ENCODE data around the gene IL12RB2. TPM values are rescaled to one million over a fixed set of nuclear protein-coding genes. Genes with fewer than 3 reads are reported as not detected.

Gene IL12RB2
- total and polyA plus RNA-seq, 7 experiments from 2014 or later, result 0.38 to 78.1 (median 0.88) TPM

- intact Hi-C loops (cut with micrococcal nuclease), result no loop called here
- no peaks in the 10 kb centered on the region for H3K27me3 Mint-ChIP-seq
- Histone ChIP-seq H3K9me3 (ENCODE audit: control insufficient read depth in 2 of 3, low read length in 3 of 3) (no peaks in the 10 kb centered on the region), H3K27ac (ENCODE audit: low read depth, low read length) (no peak overlapping the region), H3K36me3 (ENCODE audit: control insufficient read depth in 2 of 3, insufficient read depth in 3 of 3, low read length in 3 of 3) (no peaks in the 10 kb centered on the region), H3K4me3 (ENCODE audit: low read length) (no peak overlapping the region), H3K27me3 (ENCODE audit: control insufficient read depth in 2 of 2, insufficient read depth in 2 of 2, low read length in 2 of 2) (no peaks in the 10 kb centered on the region), H3K4me1 (ENCODE audit: control insufficient read depth in 2 of 2, insufficient read depth in 2 of 2, low read length in 2 of 2) (no peaks in the 10 kb centered on the region)
- DNase-seq, result no peak
- peaks cover 0 to 47% (median 0%) of the 10 kb centered on the region in 5 donors for H3K36me3 Mint-ChIP-seq
- H3K4me3 Mint-ChIP-seq, result no peak overlapping the region
- no peak for ATAC-seq
- peaks cover 0 to 49% (median 0%) of the 10 kb centered on the region in 7 donors for H3K4me1 Mint-ChIP-seq
- H3K27ac Mint-ChIP-seq, result no peak overlapping the region
- POLR2A ChIA-PET, result interaction anchor here (0.8 kb wide), 1 partner anchor 16 kb away, joined by 4 read pairs; no protein-coding TSS in a partner anchor
- no peaks in the 10 kb centered on the region for H3K9me3 Mint-ChIP-seq
- CTCF ChIA-PET, result no interaction called here
Measured at GRCh38 chr1:67316918-67317317, 9.2 kb downstream of the IL12RB2 start.

GRCh38 chr1:67317803-67318202, 10.1 kb downstream of the IL12RB2 start:
- Mint-ChIP-seq H3K27me3 (no peaks in the 10 kb centered on the region), H3K36me3 (peaks cover 0 to 50% (median 0%) of the 10 kb centered on the region in 5 donors), H3K4me1 (peaks cover 0 to 49% (median 0%) of the 10 kb centered on the region in 7 donors), H3K9me3 (no peaks in the 10 kb centered on the region), H3K27ac (no peak overlapping the region), H3K4me3 (no peak overlapping the region)
- Histone ChIP-seq H3K9me3 (ENCODE audit: control insufficient read depth in 2 of 3, low read length in 3 of 3) (no peaks in the 10 kb centered on the region), H3K27ac (ENCODE audit: low read depth, low read length) (no peak overlapping the region), H3K4me1 (ENCODE audit: control insufficient read depth in 2 of 2, insufficient read depth in 2 of 2, low read length in 2 of 2) (no peaks in the 10 kb centered on the region), H3K4me3 (ENCODE audit: low read length) (no peak overlapping the region), H3K27me3 (ENCODE audit: control insufficient read depth in 2 of 2, insufficient read depth in 2 of 2, low read length in 2 of 2) (no peaks in the 10 kb centered on the region), H3K36me3 (ENCODE audit: control insufficient read depth in 2 of 3, insufficient read depth in 3 of 3, low read length in 3 of 3) (no peaks in the 10 kb centered on the region)
- ATAC-seq (no peak), DNase-seq (no peak)
- POLR2A ChIA-PET, result no interaction called here
- CTCF ChIA-PET, result no interaction called here
- intact Hi-C loops (cut with micrococcal nuclease), result no loop called here

- H3K4me1 ChIP-seq (ENCODE audit: control insufficient read depth in 2 of 2, insufficient read depth in 2 of 2, low read length in 2 of 2), result no peaks in the 10 kb centered on the region
- intact Hi-C loops (cut with micrococcal nuclease), result no loop called here
- CTCF ChIA-PET, result interaction anchor here (0.7 kb wide), 1 partner anchor 87 kb away, joined by 3 read pairs; no protein-coding TSS in a partner anchor
- no peak overlapping the region for H3K4me3 ChIP-seq (ENCODE audit: low read length)
- DNase-seq (no peak), ATAC-seq (no peak)
- H3K9me3 ChIP-seq (ENCODE audit: control insufficient read depth in 2 of 3, low read length in 3 of 3), result no peaks in the 10 kb centered on the region
- H3K27ac ChIP-seq (ENCODE audit: low read depth, low read length), result no peak overlapping the region
- Mint-ChIP-seq H3K4me3 (no peak overlapping the region), H3K4me1 (peaks cover 0 to 53% (median 0%) of the 10 kb centered on the region in 7 donors), H3K9me3 (peaks cover 0 to 4% (median 0%) of the 10 kb centered on the region in 11 donors), H3K27me3 (no peaks in the 10 kb centered on the region), H3K36me3 (peaks cover 0 to 57% (median 0%) of the 10 kb centered on the region in 5 donors), H3K27ac (peak overlapping the region in 1 of 9 donors; percentile 64)
- H3K36me3 ChIP-seq (ENCODE audit: control insufficient read depth in 2 of 3, insufficient read depth in 3 of 3, low read length in 3 of 3), result no peaks in the 10 kb centered on the region
- POLR2A ChIA-PET, result no interaction called here
- H3K27me3 ChIP-seq (ENCODE audit: control insufficient read depth in 2 of 2, insufficient read depth in 2 of 2, low read length in 2 of 2), result no peaks in the 10 kb centered on the region
Measured at GRCh38 chr1:67322442-67322841, 14.8 kb downstream of the IL12RB2 start.

GRCh38 chr1:67323087-67323486, 15.4 kb downstream of the IL12RB2 start:
- DNase-seq, result no peak
- no peaks in the 10 kb centered on the region for H3K36me3 ChIP-seq (ENCODE audit: control insufficient read depth in 2 of 3, insufficient read depth in 3 of 3, low read length in 3 of 3)
- Mint-ChIP-seq H3K36me3 (peaks cover 0 to 62% (median 0%) of the 10 kb centered on the region in 5 donors), H3K4me3 (no peak overlapping the region), H3K27me3 (no peaks in the 10 kb centered on the region), H3K27ac (peak overlapping the region in 1 of 9 donors; percentile 25), H3K4me1 (peaks cover 0 to 56% (median 0%) of the 10 kb centered on the region in 7 donors), H3K9me3 (peaks cover 0 to 4% (median 0%) of the 10 kb centered on the region in 11 donors)
- H3K4me1 ChIP-seq (ENCODE audit: control insufficient read depth in 2 of 2, insufficient read depth in 2 of 2, low read length in 2 of 2), result no peaks in the 10 kb centered on the region
- H3K27me3 ChIP-seq (ENCODE audit: control insufficient read depth in 2 of 2, insufficient read depth in 2 of 2, low read length in 2 of 2), result no peaks in the 10 kb centered on the region
- H3K27ac ChIP-seq (ENCODE audit: low read depth, low read length), result no peak overlapping the region
- intact Hi-C loops (cut with micrococcal nuclease), result no loop called here
- ChIA-PET POLR2A (no interaction called here), CTCF (no interaction called here)
- H3K4me3 ChIP-seq (ENCODE audit: low read length), result no peak overlapping the region
- no peaks in the 10 kb centered on the region for H3K9me3 ChIP-seq (ENCODE audit: control insufficient read depth in 2 of 3, low read length in 3 of 3)
- ATAC-seq, result peak; percentile 34

GRCh38 chr1:67324068-67324467, 16.4 kb downstream of the IL12RB2 start:
- no peak for ATAC-seq
- Mint-ChIP-seq H3K27ac (no peak overlapping the region), H3K4me3 (no peak overlapping the region), H3K27me3 (no peaks in the 10 kb centered on the region), H3K36me3 (peaks cover 0 to 72% (median 0%) of the 10 kb centered on the region in 5 donors), H3K9me3 (peaks cover 0 to 4% (median 0%) of the 10 kb centered on the region in 11 donors), H3K4me1 (peaks cover 0 to 59% (median 0%) of the 10 kb centered on the region in 7 donors)
- ChIA-PET CTCF (no interaction called here), POLR2A (no interaction called here)
- H3K4me1 ChIP-seq (ENCODE audit: control insufficient read depth in 2 of 2, insufficient read depth in 2 of 2, low read length in 2 of 2), result no peaks in the 10 kb centered on the region
- intact Hi-C loops (cut with micrococcal nuclease), result no loop called here
- no peaks in the 10 kb centered on the region for H3K9me3 ChIP-seq (ENCODE audit: control insufficient read depth in 2 of 3, low read length in 3 of 3)
- H3K36me3 ChIP-seq (ENCODE audit: control insufficient read depth in 2 of 3, insufficient read depth in 3 of 3, low read length in 3 of 3), result no peaks in the 10 kb centered on the region
- H3K4me3 ChIP-seq (ENCODE audit: low read length), result no peak overlapping the region
- H3K27me3 ChIP-seq (ENCODE audit: control insufficient read depth in 2 of 2, insufficient read depth in 2 of 2, low read length in 2 of 2), result no peaks in the 10 kb centered on the region
- no peak for DNase-seq
- no peak overlapping the region for H3K27ac ChIP-seq (ENCODE audit: low read depth, low read length)

- Mint-ChIP-seq H3K4me1 (peaks cover under 1 to 54% (median 3%) of the 10 kb centered on the region in 7 donors), H3K9me3 (peaks cover 0 to 4% (median 0%) of the 10 kb centered on the region in 11 donors), H3K4me3 (no peak overlapping the region), H3K27ac (no peak overlapping the region), H3K36me3 (peaks cover 0 to 52% (median 0%) of the 10 kb centered on the region in 5 donors), H3K27me3 (no peaks in the 10 kb centered on the region)
- intact Hi-C loops (cut with micrococcal nuclease), result loop anchor here in 1 of 2 donors (1.0 kb wide), 1 partner anchor 9 kb away; no protein-coding TSS in a partner anchor
- DNase-seq (no peak), ATAC-seq (no peak)
- no peak overlapping the region for H3K27ac ChIP-seq (ENCODE audit: low read depth, low read length)
- CTCF ChIA-PET, result no interaction called here
- H3K9me3 ChIP-seq (ENCODE audit: control insufficient read depth in 2 of 3, low read length in 3 of 3), result no peaks in the 10 kb centered on the region
- POLR2A ChIA-PET, result no interaction called here
- peaks cover 0 to 12% of the 10 kb centered on the region in 2 donors for H3K4me1 ChIP-seq (ENCODE audit: control insufficient read depth in 2 of 2, insufficient read depth in 2 of 2, low read length in 2 of 2)
- H3K27me3 ChIP-seq (ENCODE audit: control insufficient read depth in 2 of 2, insufficient read depth in 2 of 2, low read length in 2 of 2), result no peaks in the 10 kb centered on the region
- H3K36me3 ChIP-seq (ENCODE audit: control insufficient read depth in 2 of 3, insufficient read depth in 3 of 3, low read length in 3 of 3), result no peaks in the 10 kb centered on the region
- no peak overlapping the region for H3K4me3 ChIP-seq (ENCODE audit: low read length)
Measured at GRCh38 chr1:67327864-67328466, 20.3 kb downstream of the IL12RB2 start.

Data from naive thymus-derived CD4-positive, alpha-beta T cell (primary cell).